ENCODE measurements around the gene SLC24A3.

SLC24A3 gene

GRCh38 chr20:19380211-19380610 is 167.8 kb downstream of the SLC24A3 start:
- in situ Hi-C loops (cut with MboI; ENCODE audit: low sequenced_read_pairs) = no loop called here

DNA sequence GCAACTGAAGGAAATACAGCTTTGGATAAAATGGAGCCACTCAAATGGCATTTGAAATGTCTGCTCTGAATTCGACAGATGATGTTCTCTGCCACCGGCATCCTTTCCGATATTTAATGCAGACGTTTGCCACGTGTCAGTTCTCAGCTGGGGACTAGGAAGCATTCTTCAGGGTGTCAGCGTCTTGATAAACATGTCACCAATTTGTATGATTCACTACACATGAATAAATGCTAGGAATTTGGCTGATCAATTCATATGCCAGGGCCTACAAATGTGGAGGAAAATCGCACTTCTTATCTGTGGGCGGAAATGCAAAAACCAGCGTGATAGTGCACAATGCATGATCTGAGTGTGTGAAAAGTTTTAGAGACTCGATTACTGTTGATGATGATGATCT is 169.5 kb downstream of the SLC24A3 start:
- in situ Hi-C loops (cut with MboI; ENCODE audit: low sequenced_read_pairs) = no loop called here

- in situ Hi-C loops (cut with MboI; ENCODE audit: low sequenced_read_pairs) = no loop called here
These were observed 170.2 kb downstream of the SLC24A3 start for GRCh38 chr20:19382386-19383340.

DNA sequence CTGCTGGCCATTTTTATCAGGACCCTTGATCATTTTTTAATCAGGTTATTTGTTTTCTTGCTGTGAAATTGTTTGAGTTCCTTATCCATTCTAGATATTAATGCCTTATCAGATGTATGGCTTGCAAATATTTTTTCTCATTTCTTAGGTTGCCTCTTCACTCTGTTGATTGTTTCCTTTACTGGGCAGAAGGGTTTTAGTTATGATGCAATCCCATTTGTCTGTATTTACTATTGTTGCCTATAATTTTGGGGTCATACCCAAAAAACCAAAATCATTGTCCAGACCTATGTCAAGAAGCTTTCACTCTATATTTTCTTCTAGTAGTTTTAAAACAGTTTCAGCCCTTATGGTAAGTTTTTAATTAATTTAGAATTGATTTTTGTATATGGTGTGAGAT is 172.5 kb downstream of the SLC24A3 start:
- in situ Hi-C loops (cut with MboI; ENCODE audit: low sequenced_read_pairs) = no loop called here

GRCh38 chr20:19387251-19387650 is 174.8 kb downstream of the SLC24A3 start:
- in situ Hi-C loops (cut with MboI; ENCODE audit: low sequenced_read_pairs) = no loop called here

DNA sequence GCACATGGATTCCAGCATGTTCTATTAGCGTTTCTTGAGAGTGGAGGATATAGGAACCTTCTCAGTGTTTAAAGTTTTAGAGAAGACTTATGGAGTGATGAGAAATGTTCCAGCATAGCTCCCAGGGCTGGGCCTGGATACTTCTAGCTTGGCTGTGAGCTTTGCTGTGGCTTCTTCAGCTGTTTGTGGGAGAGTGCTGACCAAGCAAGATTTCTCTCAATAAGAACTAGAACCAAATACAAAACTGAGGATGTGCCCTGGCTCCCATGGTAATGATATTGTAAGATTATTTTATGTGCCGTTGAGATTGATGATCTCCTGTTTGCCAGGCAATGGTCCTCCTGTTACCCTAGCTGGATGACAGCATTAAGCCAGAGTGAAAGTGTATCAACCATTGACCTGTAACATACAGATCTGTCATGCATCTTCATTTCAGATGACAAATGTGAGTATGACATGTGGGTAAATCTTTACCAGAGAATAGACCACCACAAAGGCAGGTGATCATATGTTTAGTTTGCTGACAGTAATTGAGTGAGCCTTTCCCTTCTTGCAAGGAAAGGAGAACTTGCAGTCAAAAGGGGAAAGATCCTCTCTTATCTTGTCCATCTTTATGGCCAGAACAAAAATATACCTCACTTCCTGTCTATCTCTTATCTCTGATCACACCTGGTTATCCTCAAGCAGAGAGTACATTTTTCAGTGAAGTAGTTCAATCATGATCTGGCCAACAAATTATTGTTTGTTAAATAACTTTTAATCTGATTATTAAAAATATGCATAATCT is 180.1 kb downstream of the SLC24A3 start:
- in situ Hi-C loops (cut with MboI; ENCODE audit: low sequenced_read_pairs) = no loop called here

DNA sequence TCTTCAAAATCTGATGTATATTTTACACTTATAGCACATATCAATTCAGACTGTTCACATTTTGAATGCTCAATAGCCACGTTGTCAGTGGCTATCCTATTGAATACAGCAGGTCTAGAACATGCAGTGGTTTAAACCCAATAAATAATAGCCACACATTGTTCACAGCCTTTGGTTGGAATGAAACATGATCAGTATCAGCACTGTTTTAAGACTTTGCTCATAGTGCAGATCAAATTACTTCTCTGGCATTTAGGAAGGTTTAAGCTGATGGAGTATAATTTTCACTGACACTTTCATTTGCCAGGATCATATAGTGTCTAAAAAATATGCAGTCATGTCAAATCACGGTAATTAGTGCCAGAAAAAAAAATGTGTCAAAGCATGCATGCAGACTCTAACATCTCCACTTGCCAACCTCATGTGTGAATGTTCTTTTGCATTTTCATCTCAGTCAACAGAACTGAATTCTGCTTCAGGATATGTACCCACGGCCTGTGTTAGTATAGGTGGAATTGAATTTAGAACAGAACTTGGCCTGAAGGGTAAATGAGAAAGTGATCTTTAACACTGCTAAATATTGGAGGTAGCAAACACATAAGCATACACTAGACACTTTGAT is 184.1 kb downstream of the SLC24A3 start:
- in situ Hi-C loops (cut with MboI; ENCODE audit: low sequenced_read_pairs) = no loop called here

DNA sequence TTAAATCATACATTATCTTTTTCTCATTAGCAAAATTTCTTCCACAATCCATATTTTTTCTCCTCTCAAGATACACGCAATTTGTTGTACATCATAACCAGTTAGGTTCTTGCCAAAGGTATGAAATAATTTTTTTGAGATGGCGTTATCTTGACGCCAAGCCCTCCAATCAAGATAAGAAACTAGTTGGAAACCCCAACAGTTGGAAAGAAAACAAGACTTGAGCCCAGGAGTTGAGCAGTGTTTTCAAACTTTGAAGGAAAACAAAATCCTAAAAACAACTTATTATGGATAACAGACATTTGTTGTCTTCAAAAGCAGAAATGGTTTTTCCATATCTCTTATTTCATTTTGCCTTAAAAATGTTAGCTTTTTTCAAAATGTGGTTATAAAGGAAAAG is 184.8 kb downstream of the SLC24A3 start:
- in situ Hi-C loops (cut with MboI; ENCODE audit: low sequenced_read_pairs) = no loop called here

DNA sequence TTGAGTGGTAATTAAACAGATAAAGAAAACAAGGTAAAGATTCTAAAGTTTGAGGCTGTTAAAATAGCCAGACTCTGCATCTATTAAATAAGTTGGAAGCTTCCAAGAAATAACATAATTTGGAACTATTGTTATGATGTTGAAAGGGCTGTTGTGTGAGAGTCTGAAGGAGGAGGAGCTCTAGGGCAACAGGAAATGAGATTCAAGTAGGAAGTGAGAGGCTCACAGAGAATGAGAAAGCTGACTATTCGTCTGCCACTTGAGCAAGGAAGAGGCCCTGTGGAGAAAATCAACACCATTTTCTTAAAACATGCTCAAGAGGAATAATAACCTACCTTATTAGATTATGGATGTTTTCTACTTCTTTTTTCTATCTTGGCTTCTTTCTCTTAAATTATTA is 185.2 kb downstream of the SLC24A3 start:
- in situ Hi-C loops (cut with MboI; ENCODE audit: low sequenced_read_pairs) = no loop called here

DNA sequence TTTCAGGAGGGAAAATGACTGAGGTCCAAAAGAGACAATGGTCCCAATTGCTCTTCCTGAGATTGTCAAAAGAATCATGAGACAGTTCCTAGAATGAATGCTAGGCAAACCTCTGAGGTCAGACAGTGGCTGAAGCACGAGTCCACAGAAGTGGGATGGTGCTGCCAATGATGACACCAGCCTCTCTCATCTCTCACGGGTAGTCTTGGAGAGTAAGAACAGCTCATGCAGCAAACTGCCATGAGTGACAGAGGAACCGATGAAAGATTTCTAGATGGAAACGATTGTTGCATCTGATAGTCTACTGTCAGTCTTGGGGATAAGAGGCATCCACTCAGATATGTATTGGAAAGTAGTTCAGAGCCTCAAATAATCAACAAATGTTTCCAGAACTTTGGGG is 188.7 kb downstream of the SLC24A3 start:
- in situ Hi-C loops (cut with MboI; ENCODE audit: low sequenced_read_pairs) = no loop called here

DNA sequence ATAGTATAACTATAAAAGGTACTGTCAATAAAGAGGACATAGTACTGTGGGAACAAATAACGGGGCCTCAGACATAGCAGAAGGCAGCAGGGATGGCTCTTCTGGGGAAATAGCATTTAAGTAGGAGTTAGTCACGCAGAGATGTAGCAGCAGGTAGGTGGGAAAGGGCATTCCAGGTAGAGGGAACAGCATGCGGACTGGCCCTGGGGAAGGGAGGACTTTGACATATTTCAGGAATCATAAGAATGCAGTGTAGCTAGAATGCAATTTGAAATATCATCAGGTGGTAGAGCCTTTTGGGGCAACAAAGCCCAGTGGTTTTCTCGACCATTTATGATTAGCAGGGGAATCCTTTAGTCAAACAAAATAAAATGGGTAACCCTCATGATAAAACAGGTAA is 191.1 kb downstream of the SLC24A3 start:
- in situ Hi-C loops (cut with MboI; ENCODE audit: low sequenced_read_pairs) = no loop called here

DNA sequence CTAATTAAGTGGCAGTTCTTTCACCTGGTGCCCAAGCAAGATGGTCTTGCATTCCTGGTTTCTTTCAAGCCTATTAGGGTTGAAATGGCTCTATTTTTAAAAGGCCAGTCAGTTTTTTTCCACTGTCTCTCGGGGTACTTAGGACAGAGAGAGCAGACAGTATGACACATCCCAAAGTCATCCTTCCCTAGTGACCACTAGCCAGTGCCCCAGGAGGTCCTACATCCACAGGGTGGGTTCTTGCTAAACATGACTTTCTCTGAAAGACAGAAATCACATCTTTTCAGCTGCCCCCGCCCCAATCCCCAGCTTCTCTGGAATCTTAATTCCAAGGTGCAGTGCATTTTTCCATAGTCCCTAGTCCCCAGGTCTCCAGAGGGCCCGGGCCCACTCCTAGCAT is 192.4 kb downstream of the SLC24A3 start:
- in situ Hi-C loops (cut with MboI; ENCODE audit: low sequenced_read_pairs) = no loop called here

- in situ Hi-C loops (cut with MboI; ENCODE audit: low sequenced_read_pairs) = no loop called here
These were observed 193.5 kb downstream of the SLC24A3 start for GRCh38 chr20:19405958-19406357.

- in situ Hi-C loops (cut with MboI; ENCODE audit: low sequenced_read_pairs) = no loop called here
These were observed 193.9 kb downstream of the SLC24A3 start for GRCh38 chr20:19406381-19406780.

DNA sequence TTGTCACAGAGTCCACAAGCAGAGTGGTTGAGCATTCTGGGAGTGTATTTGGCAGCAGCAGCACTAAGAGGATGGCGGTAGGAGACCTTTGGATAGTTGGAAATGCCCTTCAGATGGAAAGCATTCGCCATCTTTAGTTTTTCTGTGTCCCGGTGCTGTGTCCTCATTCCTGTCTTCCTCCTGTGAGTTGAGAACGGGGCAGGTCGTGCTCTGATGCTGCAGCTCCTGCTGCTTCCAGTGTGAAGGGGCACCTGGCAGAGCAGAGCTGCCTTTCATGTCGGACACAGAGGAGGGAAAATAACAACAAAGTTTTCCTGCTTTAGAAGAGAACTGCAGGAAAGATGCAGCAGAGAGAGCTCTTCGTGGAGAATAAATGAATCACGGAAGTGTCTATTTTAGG is 194.8 kb downstream of the SLC24A3 start:
- in situ Hi-C loops (cut with MboI; ENCODE audit: low sequenced_read_pairs) = no loop called here

GRCh38 chr20:19407736-19408135 is 195.3 kb downstream of the SLC24A3 start:
- in situ Hi-C loops (cut with MboI; ENCODE audit: low sequenced_read_pairs) = no loop called here

DNA sequence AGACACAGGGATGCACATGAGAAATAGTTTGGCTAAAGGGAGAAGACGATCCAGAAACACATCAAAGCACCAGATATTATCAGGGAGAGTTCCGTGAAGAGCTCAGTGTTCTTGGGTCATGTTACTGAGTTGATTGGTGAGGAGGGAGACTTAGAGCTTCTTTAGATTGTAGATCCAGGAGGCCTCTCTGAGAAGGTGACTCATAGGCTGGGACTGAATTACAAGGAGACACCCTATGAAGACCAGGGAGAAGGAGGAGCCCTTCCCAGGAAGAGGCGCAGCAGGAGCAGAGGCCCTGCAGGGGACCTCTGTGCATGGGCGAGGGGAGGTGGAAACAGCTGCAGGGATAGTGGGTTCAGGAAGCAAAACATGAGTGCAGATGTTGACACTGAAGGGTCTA is 196.5 kb downstream of the SLC24A3 start:
- in situ Hi-C loops (cut with MboI; ENCODE audit: low sequenced_read_pairs) = no loop called here

GRCh38 chr20:19411811-19412210 is 199.4 kb downstream of the SLC24A3 start:
- in situ Hi-C loops (cut with MboI; ENCODE audit: low sequenced_read_pairs) = no loop called here

- in situ Hi-C loops (cut with MboI; ENCODE audit: low sequenced_read_pairs) = no loop called here
These were observed 199.8 kb downstream of the SLC24A3 start for GRCh38 chr20:19412254-19412653.

GRCh38 chr20:19414600-19414999 is 202.2 kb downstream of the SLC24A3 start:
- in situ Hi-C loops (cut with MboI; ENCODE audit: low sequenced_read_pairs) = no loop called here

DNA sequence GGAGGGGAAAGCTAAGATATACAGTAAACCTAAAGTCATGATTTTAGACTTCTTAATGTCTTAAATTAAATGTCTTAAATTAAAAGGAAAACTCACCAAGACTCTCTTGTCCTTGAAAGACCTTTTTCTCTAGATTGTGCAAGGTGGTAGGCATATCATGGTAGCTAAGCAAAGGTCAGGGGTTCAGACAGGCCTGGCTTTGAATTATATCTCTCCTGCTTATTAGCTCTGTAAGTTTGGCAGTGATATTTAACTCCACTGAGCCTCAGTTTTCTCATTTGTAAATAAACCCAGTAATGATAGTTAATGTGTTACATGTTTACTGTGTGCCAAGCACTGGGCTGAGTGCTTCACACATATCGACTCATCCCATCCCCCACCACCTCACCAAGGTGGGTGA is 203.3 kb downstream of the SLC24A3 start:
- in situ Hi-C loops (cut with MboI; ENCODE audit: low sequenced_read_pairs) = no loop called here

GRCh38 chr20:19416627-19417026 is 204.2 kb downstream of the SLC24A3 start:
- in situ Hi-C loops (cut with MboI; ENCODE audit: low sequenced_read_pairs) = no loop called here
